HepG2 (cell line): ENCODE measurements around the gene CHST6. TPM values are rescaled to one million over a fixed set of nuclear protein-coding genes. Genes with fewer than 3 reads are reported as not detected.

Experiments
- CTCF ChIP-seq: sonication (generic); formaldehyde crosslinking; IDR thresholded peaks from 2 replicates; pipeline ENCODE4 v1.5.0; 2020; ENCODE audit warnings: mild to moderate bottlenecking, missing genetic modification reagents, moderate library complexity
- ERF ChIP-seq: IDR thresholded peaks from 2 replicates; pipeline ENCODE4 v1.6.1; 2018; ENCODE audit warnings: missing biosample characterization, missing genetic modification reagents
- HIVEP1 ChIP-seq: sonication (generic); formaldehyde crosslinking; IDR thresholded peaks from 2 replicates; pipeline ENCODE4 v1.4.0; 2020; ENCODE audit warnings: mild to moderate bottlenecking, missing genetic modification reagents
- HMG20A ChIP-seq: IDR thresholded peaks from 2 replicates; pipeline ENCODE4 v1.6.1; 2016; ENCODE audit warnings: borderline replicate concordance
- MIER2 ChIP-seq: IDR thresholded peaks from 2 replicates; pipeline ENCODE4 v1.6.1; 2016; ENCODE audit warnings: missing biosample characterization, missing genetic modification reagents
- NR2F6 ChIP-seq, 2 experiments: IDR thresholded peaks; 2 replicates each; pipeline ENCODE4 v1.6.1; 2016; ENCODE audit warnings: antibody characterized with exemption in 1 of 2, mild to moderate bottlenecking in 1 of 2
- PAXIP1 ChIP-seq: sonication (generic); formaldehyde crosslinking; conservative IDR thresholded peaks from 2 replicates; pipeline ENCODE4 v1.4.0; 2020; ENCODE audit warnings: mild to moderate bottlenecking, missing genetic modification reagents, moderate library complexity
- SMAD3 ChIP-seq: sonication (generic); formaldehyde crosslinking; IDR thresholded peaks from 2 replicates; pipeline ENCODE4 v1.4.0; 2020; ENCODE audit warnings: missing genetic modification reagents
- XRCC5 ChIP-seq: fragments of 200-400 bp; formaldehyde crosslinking; optimal IDR thresholded peaks from 2 replicates; pipeline ENCODE3; 2017; ENCODE audit warnings: mild to moderate bottlenecking, low read length
- ZGPAT ChIP-seq: IDR thresholded peaks from 2 replicates; pipeline ENCODE4 v1.6.1; 2016; ENCODE audit warnings: mild to moderate bottlenecking
- ZNF274 ChIP-seq: sonication (generic); formaldehyde crosslinking; IDR thresholded peaks from 2 replicates; pipeline ENCODE4 v1.5.1; 2020; ENCODE audit warnings: mild to moderate bottlenecking, missing genetic modification reagents
- ZNF619 ChIP-seq: sonication (generic); formaldehyde crosslinking; IDR thresholded peaks from 2 replicates; pipeline ENCODE4 v1.4.0; 2020; ENCODE audit warnings: mild to moderate bottlenecking, missing genetic modification reagents
- polyA plus RNA-seq, 8 experiments: library from polyadenylated mRNA; depleted of rRNA in 3 of 8; stranded (reverse) in 7 of 8; unstranded in 1 of 8; fragments of >200 nt; fragmentation: Illumina TruSeq in 4 of 8; extraction: Trizol in 4 of 8; gene quantifications; 2 replicates each; pipeline versions ENCODE4 v1.2.1 to v1.2.3, GENCODE V29; 2011 to 2016; ENCODE audit warnings: low read depth in 4 of 8, missing spikeins in 1 of 8, mixed read lengths in 1 of 8; ENCODE audit not compliant: insufficient read depth in 1 of 8
- total RNA-seq, 5 experiments: library from RNA; depleted of rRNA; stranded (reverse); fragments of >200 nt; fragmentation: Illumina TruSeq; extraction: Trizol; gene quantifications; 2 replicates each; pipeline ENCODE4 v1.2.3, GENCODE V29; 2016; ENCODE audit warnings: low read depth in 1 of 5
- TF ChIP-seq, protein P1 (sequence below): sonication (generic); formaldehyde crosslinking; IDR thresholded peaks from 2 replicates; pipeline ENCODE4 v1.4.0; 2020; ENCODE audit warnings: missing genetic modification reagents
- TF ChIP-seq, protein P2 (sequence below): sonication (generic); formaldehyde crosslinking; IDR thresholded peaks from 2 replicates; pipeline ENCODE4 v1.5.0; 2020; ENCODE audit warnings: mild to moderate bottlenecking, missing genetic modification reagents

CHST6 gene
- total and polyA plus RNA-seq, 2 of the 13 experiments (the other 11 are each of a cell fraction or from before 2014, with no cell fraction given), result 0.18 to 0.91 TPM

DNA sequence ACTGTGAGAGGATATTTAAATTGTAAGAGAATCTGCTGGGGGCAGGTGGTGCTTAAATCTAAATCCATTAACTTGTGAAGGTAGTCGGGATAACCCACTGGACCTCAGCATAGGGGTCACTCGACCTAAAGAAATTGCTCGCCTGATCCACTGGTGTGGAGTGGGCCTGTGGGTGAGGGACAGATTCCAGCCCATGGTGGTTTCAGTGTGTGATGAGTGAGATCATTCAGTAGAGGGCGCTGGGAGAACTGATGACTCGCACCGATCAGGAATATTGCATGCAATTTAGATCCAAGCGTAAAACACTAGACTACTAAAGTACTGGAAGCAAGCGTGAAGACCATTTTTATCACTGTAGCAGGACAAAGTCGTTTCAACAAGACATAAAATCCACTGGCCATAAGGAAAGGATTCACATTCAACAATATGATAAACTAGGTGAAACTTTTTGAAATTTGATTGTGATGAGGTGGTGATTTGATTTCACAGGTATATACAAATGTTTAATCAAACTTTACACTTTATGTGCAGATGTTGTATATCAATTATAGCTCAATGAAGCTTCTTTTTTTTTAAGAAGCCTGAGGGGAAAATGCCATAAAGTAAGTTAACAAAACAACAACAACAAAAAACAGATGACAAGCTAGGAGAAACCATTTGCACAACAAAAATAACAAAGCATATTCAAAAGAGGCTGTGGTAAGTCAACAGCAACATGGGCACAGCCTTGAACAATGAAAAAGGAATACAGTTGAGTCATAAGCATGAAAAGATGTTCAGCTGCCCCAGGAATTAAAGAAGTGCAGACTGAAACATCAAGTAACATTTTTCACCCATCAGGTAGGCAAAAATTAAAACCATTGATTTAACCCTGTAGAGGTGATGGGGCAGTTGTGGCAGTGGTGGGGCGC lies 23.3 kb downstream of the CHST6 start (continued):
- TF ChIP-seq ZNF619 (CRISPR knock-in tag) (no peak), PAXIP1 (CRISPR knock-in tag) (0 out of 2 replicates have a peak, but pooled peaks have one; percentile 19), ZNF274 (CRISPR knock-in tag) (0 out of 2 replicates have a peak, but pooled peaks have one; percentile 42), NR2F6 (IDR thresholded peaks at IDR 0.05) (no peak), NR2F6 (CRISPR knock-in tag; IDR thresholded peaks at IDR 0.05) (peak; percentile 33; the same call in 1 of the 2 replicates), HIVEP1 (CRISPR knock-in tag) (no peak), HMG20A (CRISPR knock-in tag) (peak; percentile 38; the same call in 1 of the 2 replicates), ERF (0 out of 2 replicates have a peak, but pooled peaks have one; percentile 30), SMAD3 (CRISPR knock-in tag) (peak; percentile 52; the same call in 1 of the 2 replicates), XRCC5 (peak; percentile 64), MIER2 (no peak), CTCF (CRISPR knock-in tag) (peak; percentile 94), ZGPAT (CRISPR knock-in tag) (peak; percentile 39; the same call in 1 of the 2 replicates)
- TF ChIP-seq, protein P1, sequence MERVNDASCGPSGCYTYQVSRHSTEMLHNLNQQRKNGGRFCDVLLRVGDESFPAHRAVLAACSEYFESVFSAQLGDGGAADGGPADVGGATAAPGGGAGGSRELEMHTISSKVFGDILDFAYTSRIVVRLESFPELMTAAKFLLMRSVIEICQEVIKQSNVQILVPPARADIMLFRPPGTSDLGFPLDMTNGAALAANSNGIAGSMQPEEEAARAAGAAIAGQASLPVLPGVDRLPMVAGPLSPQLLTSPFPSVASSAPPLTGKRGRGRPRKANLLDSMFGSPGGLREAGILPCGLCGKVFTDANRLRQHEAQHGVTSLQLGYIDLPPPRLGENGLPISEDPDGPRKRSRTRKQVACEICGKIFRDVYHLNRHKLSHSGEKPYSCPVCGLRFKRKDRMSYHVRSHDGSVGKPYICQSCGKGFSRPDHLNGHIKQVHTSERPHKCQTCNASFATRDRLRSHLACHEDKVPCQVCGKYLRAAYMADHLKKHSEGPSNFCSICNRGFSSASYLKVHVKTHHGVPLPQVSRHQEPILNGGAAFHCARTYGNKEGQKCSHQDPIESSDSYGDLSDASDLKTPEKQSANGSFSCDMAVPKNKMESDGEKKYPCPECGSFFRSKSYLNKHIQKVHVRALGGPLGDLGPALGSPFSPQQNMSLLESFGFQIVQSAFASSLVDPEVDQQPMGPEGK (CRISPR knock-in tag), result peak; percentile 24; the same call in 1 of the 2 replicates
- TF ChIP-seq, protein P2, sequence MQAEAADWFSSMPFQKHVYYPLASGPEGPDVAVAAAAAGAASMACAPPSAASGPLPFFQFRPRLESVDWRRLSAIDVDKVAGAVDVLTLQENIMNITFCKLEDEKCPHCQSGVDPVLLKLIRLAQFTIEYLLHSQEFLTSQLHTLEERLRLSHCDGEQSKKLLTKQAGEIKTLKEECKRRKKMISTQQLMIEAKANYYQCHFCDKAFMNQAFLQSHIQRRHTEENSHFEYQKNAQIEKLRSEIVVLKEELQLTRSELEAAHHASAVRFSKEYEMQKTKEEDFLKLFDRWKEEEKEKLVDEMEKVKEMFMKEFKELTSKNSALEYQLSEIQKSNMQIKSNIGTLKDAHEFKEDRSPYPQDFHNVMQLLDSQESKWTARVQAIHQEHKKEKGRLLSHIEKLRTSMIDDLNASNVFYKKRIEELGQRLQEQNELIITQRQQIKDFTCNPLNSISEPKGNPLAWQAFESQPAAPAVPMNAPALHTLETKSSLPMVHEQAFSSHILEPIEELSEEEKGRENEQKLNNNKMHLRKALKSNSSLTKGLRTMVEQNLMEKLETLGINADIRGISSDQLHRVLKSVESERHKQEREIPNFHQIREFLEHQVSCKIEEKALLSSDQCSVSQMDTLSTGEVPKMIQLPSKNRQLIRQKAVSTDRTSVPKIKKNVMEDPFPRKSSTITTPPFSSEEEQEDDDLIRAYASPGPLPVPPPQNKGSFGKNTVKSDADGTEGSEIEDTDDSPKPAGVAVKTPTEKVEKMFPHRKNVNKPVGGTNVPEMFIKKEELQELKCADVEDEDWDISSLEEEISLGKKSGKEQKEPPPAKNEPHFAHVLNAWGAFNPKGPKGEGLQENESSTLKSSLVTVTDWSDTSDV (CRISPR knock-in tag), result no peak
